Tibial artery (tissue), 4 donors: ENCODE results near the gene FBXO28.
"Not testable (repeated sequence)": the region's sequence is repeated elsewhere in the genome, so short reads cannot be mapped to it uniquely, and the experiment has no call there.

ENCODE experiments used
- DNase-seq, 2 donors: peaks; one replicate each; pipeline ENCODE4 v3.0.0-alpha.2; 2019
- H3K27ac ChIP-seq, 2 donors: fragments of 200-600 bp; sonication (generic) in 1 of 2; 1 replicate in 1 of 2; 2 replicates in 1 of 2; pipeline ENCODE4 v1.5.1; 2018 to 2019; ENCODE audit warnings: mild to moderate bottlenecking in 1 of 2
- H3K27me3 ChIP-seq, 2 donors: fragments of 200-600 bp; sonication (generic) in 1 of 2; one replicate each; pipeline versions ENCODE4 v1.5.1 to v1.6.0; 2016 to 2019
- H3K36me3 ChIP-seq, 3 donors: fragments of 200-600 bp; sonication (generic) in 2 of 3; one replicate each; pipeline ENCODE4 v1.5.1; 2016 to 2019; ENCODE audit warnings: mild to moderate bottlenecking in 2 of 3
- H3K4me1 ChIP-seq, 4 donors: fragments of 200-600 bp; sonication (generic) in 2 of 4; 1 replicate in 3 of 4; 2 replicates in 1 of 4; pipeline ENCODE4 v1.5.1; 2016 to 2019
- H3K4me3 ChIP-seq, 2 donors: fragments of 200-600 bp; sonication (generic) in 1 of 2; 1 replicate in 1 of 2; 2 replicates in 1 of 2; pipeline ENCODE4 v1.5.1; 2018 to 2019; ENCODE audit warnings: mild to moderate bottlenecking in 2 of 2
- H3K9me3 ChIP-seq, 3 donors: fragments of 200-600 bp; sonication (generic) in 1 of 3; one replicate each; pipeline ENCODE4 v1.5.1; 2016 to 2019
- intact Hi-C: fragments of 100-400 bp; cut with DNase I; formaldehyde crosslinking; loops from one replicate; pipeline ENCODE4 v1.15.0; 2023; ENCODE audit warnings: low total_unique reads
- TF ChIP-seq, protein P1 (sequence below), 2 experiments: fragments of 200-600 bp in 1 of 2; fragments of 450-650 bp in 1 of 2; IDR thresholded peaks; one replicate each; pipeline ENCODE4 v1.5.1; 2017 to 2019; ENCODE audit warnings: antibody characterized with exemption in 2 of 2, mild to moderate bottlenecking in 1 of 2, moderate library complexity in 1 of 2

The FBXO28 gene

DNA sequence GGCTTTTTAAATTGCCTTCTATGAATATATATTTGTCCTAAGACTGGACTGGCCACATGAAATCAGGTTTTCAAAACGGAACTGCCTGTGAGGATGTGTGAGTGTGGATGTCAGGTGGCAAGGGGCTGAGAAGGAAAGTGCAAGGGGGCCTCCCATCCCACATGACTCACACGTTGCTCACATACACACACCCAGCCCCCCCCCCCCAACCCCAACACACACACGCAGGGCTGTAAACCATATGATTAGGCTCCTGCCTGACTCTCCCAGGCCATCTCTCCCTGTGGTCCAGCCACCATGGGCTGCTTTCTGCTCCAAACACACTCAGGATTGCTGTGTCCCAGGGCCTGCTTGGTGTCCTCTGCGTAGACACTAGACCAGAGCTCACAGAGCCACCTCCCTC lies 91.5 kb downstream of the FBXO28 start:
- TF ChIP-seq, protein P1, sequence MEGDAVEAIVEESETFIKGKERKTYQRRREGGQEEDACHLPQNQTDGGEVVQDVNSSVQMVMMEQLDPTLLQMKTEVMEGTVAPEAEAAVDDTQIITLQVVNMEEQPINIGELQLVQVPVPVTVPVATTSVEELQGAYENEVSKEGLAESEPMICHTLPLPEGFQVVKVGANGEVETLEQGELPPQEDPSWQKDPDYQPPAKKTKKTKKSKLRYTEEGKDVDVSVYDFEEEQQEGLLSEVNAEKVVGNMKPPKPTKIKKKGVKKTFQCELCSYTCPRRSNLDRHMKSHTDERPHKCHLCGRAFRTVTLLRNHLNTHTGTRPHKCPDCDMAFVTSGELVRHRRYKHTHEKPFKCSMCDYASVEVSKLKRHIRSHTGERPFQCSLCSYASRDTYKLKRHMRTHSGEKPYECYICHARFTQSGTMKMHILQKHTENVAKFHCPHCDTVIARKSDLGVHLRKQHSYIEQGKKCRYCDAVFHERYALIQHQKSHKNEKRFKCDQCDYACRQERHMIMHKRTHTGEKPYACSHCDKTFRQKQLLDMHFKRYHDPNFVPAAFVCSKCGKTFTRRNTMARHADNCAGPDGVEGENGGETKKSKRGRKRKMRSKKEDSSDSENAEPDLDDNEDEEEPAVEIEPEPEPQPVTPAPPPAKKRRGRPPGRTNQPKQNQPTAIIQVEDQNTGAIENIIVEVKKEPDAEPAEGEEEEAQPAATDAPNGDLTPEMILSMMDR (IDR thresholded peaks at IDR 0.05): no peak
- H3K4me1 ChIP-seq: peaks cover 0 to 25% (median 12%) of the 10 kb centered on the region in 4 donors
- H3K27ac ChIP-seq: peak overlapping the region in 1 of 2 donors; percentile 51
- no peak for DNase-seq
- intact Hi-C loops: no loop called here
- H3K36me3 ChIP-seq: peaks cover 0 to 7% (median 0%) of the 10 kb centered on the region in 3 donors
- no peaks in the 10 kb centered on the region for H3K27me3 ChIP-seq
- no peak overlapping the region for H3K4me3 ChIP-seq
- H3K9me3 ChIP-seq: no peaks in the 10 kb centered on the region

DNA sequence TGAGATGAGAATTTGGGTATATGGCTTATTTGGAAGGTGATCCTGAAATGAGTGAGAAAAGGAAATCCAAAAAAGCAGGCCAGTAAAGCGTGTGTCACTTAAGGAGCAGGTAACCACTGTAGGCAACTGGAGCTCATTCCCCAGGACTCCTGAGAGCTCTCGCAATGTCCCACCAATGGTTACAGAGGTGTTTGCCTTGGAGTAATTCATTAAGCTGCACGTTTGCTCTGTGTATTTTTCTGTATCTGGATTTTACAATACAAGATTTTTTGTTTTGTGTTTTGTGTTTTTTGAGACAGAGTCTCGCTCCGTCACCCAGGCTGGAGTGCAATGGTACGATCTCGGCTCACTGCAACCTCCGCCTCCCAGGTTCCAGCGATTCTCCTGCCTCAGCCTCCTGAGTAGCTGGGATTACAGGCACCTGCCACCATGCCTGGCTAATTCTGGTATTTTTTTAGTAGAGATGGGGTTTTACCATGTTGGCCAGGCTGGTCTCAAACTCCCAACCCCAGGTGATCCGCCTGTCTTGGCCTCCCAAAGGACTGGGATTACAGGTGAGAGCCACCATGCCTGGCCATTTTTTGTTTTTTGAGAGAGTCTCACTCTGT lies 92.1 kb downstream of the FBXO28 start:
- intact Hi-C loops, H3K9me3 ChIP-seq, H3K4me3 ChIP-seq, DNase-seq, H3K27me3 ChIP-seq, H3K36me3 ChIP-seq: not testable (repeated sequence)
- Histone ChIP-seq H3K4me1 (peaks cover 0 to 26% (median 12%) of the 10 kb centered on the region in 4 donors), H3K27ac (peak overlapping the region in 1 of 2 donors; percentile 51)

DNA sequence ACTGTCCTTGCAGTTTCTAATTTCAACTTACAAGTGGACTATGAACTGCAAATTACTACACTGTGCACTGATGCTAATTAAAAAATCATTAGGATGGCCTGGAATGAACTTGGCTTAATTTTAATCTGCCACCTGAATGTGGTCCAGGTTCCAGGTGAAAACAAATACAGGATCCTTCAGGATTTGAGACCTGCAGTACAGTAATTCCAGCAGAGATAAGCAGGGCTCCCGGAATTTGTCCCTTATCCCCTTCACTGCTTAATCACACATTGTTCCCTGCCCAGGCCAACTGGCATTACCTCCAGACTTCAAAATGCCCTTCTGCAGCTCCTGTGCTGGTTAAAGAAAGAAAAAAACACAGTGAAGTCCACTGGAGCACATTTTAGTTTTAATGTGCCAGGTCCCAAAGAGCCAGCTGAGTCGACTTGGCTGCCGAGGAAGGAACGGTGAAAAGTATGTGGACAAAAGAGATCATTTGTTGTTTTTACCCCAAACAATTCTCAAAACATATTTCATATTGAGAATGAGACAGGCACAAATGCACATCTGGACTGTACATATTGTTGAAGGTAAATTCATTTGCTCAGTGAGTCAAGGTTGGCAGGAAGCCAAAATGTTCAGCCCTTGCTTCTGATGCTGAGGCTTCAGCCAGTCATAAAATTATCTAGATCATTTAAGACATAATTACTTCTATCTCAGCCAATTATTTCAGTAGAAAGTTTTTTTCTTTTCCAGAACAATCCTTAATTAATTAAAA lies 97.5 kb downstream of the FBXO28 start:
- intact Hi-C loops: no loop called here
- no peak overlapping the region for H3K27ac ChIP-seq
- no peak overlapping the region for H3K4me3 ChIP-seq
- peaks cover 0 to 4% (median 2%) of the 10 kb centered on the region in 4 donors for H3K4me1 ChIP-seq
- no peaks in the 10 kb centered on the region for H3K27me3 ChIP-seq
- no peaks in the 10 kb centered on the region for H3K9me3 ChIP-seq
- no peak for DNase-seq
- no peaks in the 10 kb centered on the region for H3K36me3 ChIP-seq
- TF ChIP-seq, protein P1 (IDR thresholded peaks at IDR 0.05): no peak
